Body of pancreas (tissue), 4 donors: ENCODE results near the gene BCAS4.
"Not testable (repeated sequence)": the region's sequence is repeated elsewhere in the genome, so short reads cannot be mapped to it uniquely, and the experiment has no call there.

Source experiments
- POLR2A ChIP-seq, 3 donors: fragments of 450-650 bp; IDR thresholded peaks; one replicate each; pipeline ENCODE4 v1.6.1; 2016; ENCODE audit warnings: antibody characterized with exemption in 3 of 3, mild to moderate bottlenecking in 2 of 3
- TF ChIP-seq, protein P1 (sequence below), 7 experiments: fragments of 450-650 bp in 4 of 7; fragments of 200-600 bp in 3 of 7; sonication (generic) in 3 of 7; IDR thresholded peaks; one replicate each; pipeline ENCODE4 v1.5.1; 2016 to 2019; ENCODE audit warnings: antibody characterized with exemption in 7 of 7

DNA sequence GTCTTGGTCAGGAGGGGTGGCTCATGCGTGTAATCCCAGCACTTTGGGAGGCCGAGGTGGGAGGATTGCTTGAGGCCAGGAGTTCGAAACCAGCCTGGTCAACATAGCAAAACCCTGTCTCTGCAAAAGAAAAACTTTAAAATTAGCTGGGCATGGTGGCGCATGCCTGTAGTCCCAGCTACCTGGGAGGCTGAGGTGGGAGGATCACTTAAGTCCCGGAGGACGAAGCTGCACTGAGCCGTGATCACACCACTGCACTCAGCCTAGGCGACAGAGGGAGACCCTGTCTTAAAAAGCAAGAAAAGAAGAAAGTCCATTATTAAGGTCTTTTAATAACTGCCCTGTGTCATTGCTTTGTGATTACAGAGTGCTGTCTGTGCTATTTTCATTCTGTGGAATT is 15.9 kb upstream of the BCAS4 start:
- TF ChIP-seq, protein P1, sequence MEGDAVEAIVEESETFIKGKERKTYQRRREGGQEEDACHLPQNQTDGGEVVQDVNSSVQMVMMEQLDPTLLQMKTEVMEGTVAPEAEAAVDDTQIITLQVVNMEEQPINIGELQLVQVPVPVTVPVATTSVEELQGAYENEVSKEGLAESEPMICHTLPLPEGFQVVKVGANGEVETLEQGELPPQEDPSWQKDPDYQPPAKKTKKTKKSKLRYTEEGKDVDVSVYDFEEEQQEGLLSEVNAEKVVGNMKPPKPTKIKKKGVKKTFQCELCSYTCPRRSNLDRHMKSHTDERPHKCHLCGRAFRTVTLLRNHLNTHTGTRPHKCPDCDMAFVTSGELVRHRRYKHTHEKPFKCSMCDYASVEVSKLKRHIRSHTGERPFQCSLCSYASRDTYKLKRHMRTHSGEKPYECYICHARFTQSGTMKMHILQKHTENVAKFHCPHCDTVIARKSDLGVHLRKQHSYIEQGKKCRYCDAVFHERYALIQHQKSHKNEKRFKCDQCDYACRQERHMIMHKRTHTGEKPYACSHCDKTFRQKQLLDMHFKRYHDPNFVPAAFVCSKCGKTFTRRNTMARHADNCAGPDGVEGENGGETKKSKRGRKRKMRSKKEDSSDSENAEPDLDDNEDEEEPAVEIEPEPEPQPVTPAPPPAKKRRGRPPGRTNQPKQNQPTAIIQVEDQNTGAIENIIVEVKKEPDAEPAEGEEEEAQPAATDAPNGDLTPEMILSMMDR (IDR thresholded peaks at IDR 0.05) = not testable (repeated sequence)
- not testable (repeated sequence) for TF ChIP-seq POLR2A (IDR thresholded peaks at IDR 0.05)
